Body of pancreas (tissue), 4 donors: Measurements from ENCODE around the gene LSM3. TPM values are rescaled to one million over a fixed set of nuclear protein-coding genes. Genes with fewer than 3 reads are reported as not detected.

ENCODE experiments used
- ATAC-seq: fragments of 150-250 bp; one replicate; pipeline ENCODE4 v1.9.1; 2016
- DNase-seq, 4 donors: peaks; one replicate each; pipeline ENCODE4 v3.0.0-alpha.2; 2019
- H3K27ac ChIP-seq, 4 donors: fragments of 200-600 bp; sonication (generic); 1 replicate in 3 of 4; 2 replicates in 1 of 4; pipeline versions ENCODE4 v1.5.1 to v1.6.1; 2016 to 2019; ENCODE audit warnings: mild to moderate bottlenecking in 1 of 4, mixed read lengths in 1 of 4, moderate library complexity in 1 of 4
- H3K27me3 ChIP-seq, 2 donors: fragments of 200-600 bp; sonication (generic); one replicate each; pipeline ENCODE4 v1.6.0; 2016; ENCODE audit warnings: mild to moderate bottlenecking in 1 of 2
- H3K36me3 ChIP-seq, 2 donors: fragments of 200-600 bp; sonication (generic); replicated peaks in 1 of 2; 2 replicates each; pipeline ENCODE4 v1.5.1; 2016; ENCODE audit warnings: low read depth in 2 of 2; ENCODE audit not compliant: insufficient read depth in 1 of 2
- H3K4me1 ChIP-seq: fragments of 200-600 bp; sonication (generic); one replicate; pipeline ENCODE4 v1.6.0; 2016
- H3K4me3 ChIP-seq, 2 donors: fragments of 200-600 bp; sonication (generic); 1 replicate in 1 of 2; 2 replicates in 1 of 2; pipeline ENCODE4 v1.5.1; 2016 to 2019
- H3K9me3 ChIP-seq, 3 donors: fragments of 200-600 bp; sonication (generic); 1 replicate in 2 of 3; 2 replicates in 1 of 3; pipeline ENCODE4 v1.5.1; 2016
- CTCF ChIP-seq, 7 experiments: fragments of 450-650 bp in 4 of 7; fragments of 200-600 bp in 3 of 7; sonication (generic) in 3 of 7; IDR thresholded peaks; one replicate each; pipeline ENCODE4 v1.5.1; 2016 to 2019; ENCODE audit warnings: antibody characterized with exemption in 7 of 7
- POLR2A ChIP-seq, 3 donors: fragments of 450-650 bp; IDR thresholded peaks; one replicate each; pipeline ENCODE4 v1.6.1; 2016; ENCODE audit warnings: antibody characterized with exemption in 3 of 3, mild to moderate bottlenecking in 2 of 3
- WGBS, 2 donors: methylation state at CpG; one replicate each; pipeline ENCODE4 v1.1.5; 2017; 5-methylcytosine and 5-hydroxymethylcytosine counted together
- intact Hi-C: fragments of 100-400 bp; cut with DNase I; formaldehyde crosslinking; loops from one replicate; pipeline ENCODE4 v1.15.1; 2023
- total RNA-seq, 2 donors: library from RNA; depleted of rRNA; stranded (reverse); fragments of >200 nt; gene quantifications; one replicate each; pipeline ENCODE4 v1.1.0, GENCODE V29; 2016

The LSM3 gene
- total RNA-seq, 2 donors from 2014 or later, result 5.3 to 6.0 TPM

DNA sequence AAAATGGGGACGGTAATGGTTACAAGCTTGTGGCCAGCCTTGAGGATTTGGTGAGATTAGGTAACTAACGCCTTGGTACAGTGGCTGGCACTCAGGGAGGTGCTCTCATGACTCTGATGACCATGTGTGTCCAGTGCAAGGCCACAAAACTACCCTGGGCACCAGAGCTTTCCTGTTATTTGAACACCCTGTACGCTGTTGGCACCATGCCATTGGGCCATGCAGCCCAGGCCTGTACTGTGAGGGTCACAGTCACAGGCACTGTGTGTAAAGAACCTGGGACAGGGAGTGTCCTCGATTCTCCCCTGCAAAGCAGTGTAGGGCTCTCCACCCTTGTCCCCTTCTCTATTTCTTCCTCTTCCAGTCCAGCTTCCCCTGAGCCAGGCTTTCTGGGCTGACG lies 47.5 kb upstream of the LSM3 start:
- Histone ChIP-seq H3K27ac (no peak overlapping the region), H3K36me3 (peaks cover 11 to 54% of the 10 kb centered on the region in 2 donors), H3K27me3 (no peaks in the 10 kb centered on the region), H3K4me3 (no peak overlapping the region), H3K9me3 (no peaks in the 10 kb centered on the region), H3K4me1 (peaks cover 12% of the 10 kb centered on the region)
- no peak for DNase-seq
- TF ChIP-seq POLR2A (IDR thresholded peaks at IDR 0.05) (no peak), CTCF (IDR thresholded peaks at IDR 0.05) (no peak)
- intact Hi-C loops, result no loop called here
- WGBS, 2 donors, result 71 to 97% methylated on average over 4 to 5 of the region's 5 CpGs
- ATAC-seq, result no peak

DNA sequence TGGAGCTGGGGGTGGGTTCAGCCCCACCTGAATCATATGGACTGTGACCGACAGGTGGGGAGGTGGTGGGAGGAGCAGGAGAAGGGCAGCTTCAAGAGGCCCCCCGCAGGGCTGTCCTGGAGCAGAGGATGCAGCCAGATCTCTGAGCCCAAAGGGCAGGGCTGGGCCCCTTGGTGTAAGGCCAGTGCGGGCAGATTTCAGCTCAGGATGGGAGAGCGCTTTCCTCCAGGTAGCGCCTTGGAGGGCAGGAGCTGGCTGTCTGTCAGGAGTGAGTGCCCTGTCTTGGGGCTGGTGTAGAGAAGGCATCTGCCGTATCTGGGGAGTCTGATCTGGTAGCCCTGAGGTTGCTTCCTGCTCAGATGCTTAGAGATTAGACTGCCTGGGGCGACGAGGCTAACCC lies 46.5 kb upstream of the LSM3 start:
- no peak for DNase-seq
- H3K4me1 ChIP-seq, result peaks cover 2% of the 10 kb centered on the region
- intact Hi-C loops, result no loop called here

DNA sequence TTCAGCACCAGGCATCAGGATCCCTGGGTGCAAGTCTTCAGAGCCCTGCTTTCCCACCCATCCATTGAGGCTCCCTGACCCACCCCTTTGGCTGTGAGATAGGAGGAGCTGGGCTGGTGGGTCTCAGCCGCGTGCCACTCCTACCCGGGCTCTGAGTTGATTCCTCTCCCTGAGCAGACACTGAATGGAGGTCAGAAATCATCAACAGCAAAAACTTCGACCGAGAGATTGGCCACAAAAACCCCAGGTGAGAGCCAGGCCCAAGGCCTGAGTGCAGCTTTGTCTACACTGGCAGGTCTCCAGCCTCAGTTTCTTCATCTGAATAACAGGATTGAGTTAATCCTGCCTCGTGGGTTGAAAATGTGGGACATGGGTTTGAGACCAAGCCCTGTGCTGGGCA lies 45.9 kb upstream of the LSM3 start:
- WGBS, 2 donors, result 80 to 92% methylated on average over 6 of the region's 6 CpGs
- Histone ChIP-seq H3K4me1 (no peaks in the 10 kb centered on the region), H3K27ac (no peak overlapping the region), H3K27me3 (no peaks in the 10 kb centered on the region), H3K4me3 (no peak overlapping the region), H3K36me3 (peaks cover 11 to 56% of the 10 kb centered on the region in 2 donors), H3K9me3 (no peaks in the 10 kb centered on the region)
- ATAC-seq (no peak), DNase-seq (no peak)
- intact Hi-C loops, result no loop called here
- no peak for TF ChIP-seq POLR2A (IDR thresholded peaks at IDR 0.05)
- no peak for TF ChIP-seq CTCF (IDR thresholded peaks at IDR 0.05)

More for the DNA sequence above, 46.5 kb upstream of the LSM3 start:
- peaks cover 11 to 56% of the 10 kb centered on the region in 2 donors for H3K36me3 ChIP-seq
- H3K27ac ChIP-seq, result no peak overlapping the region
- no peak for ATAC-seq
- H3K9me3 ChIP-seq, result no peaks in the 10 kb centered on the region
- WGBS, 2 donors, result 100% methylated on average over 1 to 8 of the region's 8 CpGs
- TF ChIP-seq POLR2A (IDR thresholded peaks at IDR 0.05) (no peak), CTCF (IDR thresholded peaks at IDR 0.05) (no peak)
- no peak overlapping the region for H3K4me3 ChIP-seq
- H3K27me3 ChIP-seq, result no peaks in the 10 kb centered on the region

DNA sequence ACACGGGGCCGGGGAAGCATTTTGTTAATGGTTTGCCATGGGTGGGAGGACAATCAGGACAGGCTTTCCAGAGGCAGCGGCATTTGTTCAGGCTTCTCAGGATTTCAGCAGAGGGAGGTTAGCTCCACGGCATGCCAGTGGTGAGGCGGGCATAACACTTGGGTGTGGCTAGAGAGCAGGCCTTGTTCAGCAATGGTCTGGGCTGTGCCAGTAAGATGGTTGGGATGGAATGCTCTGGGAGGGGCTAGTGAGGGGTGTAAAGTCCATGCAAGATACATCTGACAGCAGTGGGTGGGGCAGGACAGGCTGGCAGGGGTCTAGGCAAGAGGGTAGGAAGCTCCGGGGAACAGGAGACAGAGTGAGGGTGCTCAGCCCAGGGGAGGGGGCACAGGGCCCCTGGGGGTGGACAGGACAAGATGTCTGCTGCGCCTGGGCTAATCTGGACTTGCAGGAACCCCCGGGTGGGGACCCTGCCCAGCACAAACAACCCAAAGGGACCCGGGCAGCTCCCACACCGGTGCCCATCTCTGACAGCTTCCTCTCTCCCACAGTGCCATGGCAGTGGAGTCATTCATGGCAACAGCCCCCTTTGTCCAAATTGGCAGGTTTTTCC lies 45.3 kb upstream of the LSM3 start:
- WGBS, 2 donors, result 80 to 88% methylated on average over 7 to 10 of the region's 10 CpGs
- Histone ChIP-seq H3K36me3 (peaks cover 11 to 56% of the 10 kb centered on the region in 2 donors), H3K27ac (no peak overlapping the region), H3K4me3 (no peak overlapping the region), H3K27me3 (no peaks in the 10 kb centered on the region), H3K9me3 (no peaks in the 10 kb centered on the region), H3K4me1 (no peaks in the 10 kb centered on the region)
- ATAC-seq, result no peak
- DNase-seq, result no peak
- TF ChIP-seq CTCF (IDR thresholded peaks at IDR 0.05) (no peak), POLR2A (IDR thresholded peaks at IDR 0.05) (no peak)
- intact Hi-C loops, result no loop called here

- ATAC-seq (no peak), DNase-seq (no peak)
These were observed 44.7 kb upstream of the LSM3 start for GRCh38 chr3:14133876-14134275.

More at GRCh38 chr3:14133876-14134275, 44.7 kb upstream of the LSM3 start:
- intact Hi-C loops, result no loop called here
- Histone ChIP-seq H3K27ac (no peak overlapping the region), H3K9me3 (no peaks in the 10 kb centered on the region), H3K4me3 (no peak overlapping the region), H3K27me3 (no peaks in the 10 kb centered on the region), H3K4me1 (no peaks in the 10 kb centered on the region), H3K36me3 (peaks cover 11 to 56% of the 10 kb centered on the region in 2 donors)
- no peak for TF ChIP-seq POLR2A (IDR thresholded peaks at IDR 0.05)
- TF ChIP-seq CTCF (IDR thresholded peaks at IDR 0.05), result no peak
- 92 to 100% methylated on average over 1 to 5 of the region's 5 CpGs for WGBS, 2 donors
